Testis (tissue), 2 donors: ENCODE measurements around the gene AK9.

ENCODE experiments used
- CTCF ChIP-seq, 3 experiments: fragments of 450-650 bp in 2 of 3; fragments of 200-600 bp in 1 of 3; sonication (generic) in 1 of 3; IDR thresholded peaks; one replicate each; pipeline ENCODE4 v1.5.1; 2016 to 2019; ENCODE audit warnings: antibody characterized with exemption in 3 of 3, mild to moderate bottlenecking in 2 of 3, moderate library complexity in 1 of 3
- POLR2A ChIP-seq: fragments of 450-650 bp; IDR thresholded peaks from one replicate; pipeline ENCODE4 v1.6.1; 2017; ENCODE audit warnings: antibody characterized with exemption, mild to moderate bottlenecking, moderate library complexity

GRCh38 chr6:109690373-109690736 lies 647 bp downstream of the AK9 start:
- TF ChIP-seq CTCF (IDR thresholded peaks at IDR 0.05) (no peak), POLR2A (no peak)
